ENCODE data around the gene FAM209A.

GRCh38 chr20:56537997-56538396 lies 13.5 kb downstream of the FAM209A start:
- TF ChIP-seq CTCF (IDR thresholded peaks at IDR 0.05), result no peak
- no peak for TF ChIP-seq SIN3A (IDR thresholded peaks at IDR 0.05; ENCODE audit: borderline replicate concordance, insufficient read depth, low read depth, low read length)
- TF ChIP-seq POLR2AphosphoS5 (IDR thresholded peaks at IDR 0.05; ENCODE audit: low read depth, low read length), result no peak

Data from Panc1 (cell line).